Kidney epithelial cell (primary cell): ENCODE data around the gene MERTK. TPM values are rescaled to one million over a fixed set of nuclear protein-coding genes. Genes with fewer than 3 reads are reported as not detected.

ENCODE experiments used
- DNase-seq: peaks from one replicate; pipeline ENCODE4 v3.0.0-alpha.2; 2010; ENCODE audit warnings: low read depth
- H3K27me3 ChIP-seq: 2 replicates; pipeline ENCODE4 v1.6.0; 2011; ENCODE audit warnings: low read length; ENCODE audit not compliant: control insufficient read depth, insufficient read depth
- H3K36me3 ChIP-seq: 2 replicates; pipeline ENCODE4 v1.5.1; 2011; ENCODE audit warnings: low read length; ENCODE audit not compliant: control insufficient read depth, insufficient read depth
- H3K4me3 ChIP-seq: 2 replicates; pipeline ENCODE4 v1.5.1; 2011; ENCODE audit warnings: low read depth, mild to moderate bottlenecking, control low read depth, low read length
- total RNA-seq: library from RNA; depleted of rRNA; stranded (reverse); fragments of >200 nt; gene quantifications from 2 replicates; pipeline ENCODE4 v1.2.3, GENCODE V29; 2015
- TF ChIP-seq, protein P1 (sequence below): IDR thresholded peaks from 2 replicates; pipeline ENCODE4 v1.5.1; 2011; ENCODE audit warnings: mild to moderate bottlenecking, moderate library complexity, low read length, control low read depth, inconsistent platforms; ENCODE audit not compliant: insufficient read depth, poor library complexity, severe bottlenecking

The MERTK gene
- total RNA-seq, 1 donor from 2014 or later = 4.1 TPM

DNA sequence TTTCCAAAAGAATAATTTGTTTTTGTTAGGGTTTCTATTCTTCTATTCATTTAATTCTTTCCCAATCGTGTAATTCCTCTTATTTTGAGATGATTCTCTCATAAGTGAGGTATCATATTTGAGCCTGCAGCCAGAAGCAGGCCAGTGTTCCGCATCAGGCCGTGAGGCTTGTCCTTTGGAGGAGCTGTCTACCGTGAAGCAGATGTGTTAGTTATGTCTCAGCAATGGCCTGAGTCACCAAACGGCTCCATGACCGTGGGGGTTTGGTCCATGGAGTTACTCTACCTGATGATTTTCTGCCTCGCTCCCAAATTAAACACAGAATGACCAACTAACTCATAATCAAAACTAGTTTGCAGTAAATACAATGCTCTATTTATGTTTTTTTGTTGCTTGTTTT is 92.4 kb downstream of the MERTK start:
- TF ChIP-seq, protein P1, sequence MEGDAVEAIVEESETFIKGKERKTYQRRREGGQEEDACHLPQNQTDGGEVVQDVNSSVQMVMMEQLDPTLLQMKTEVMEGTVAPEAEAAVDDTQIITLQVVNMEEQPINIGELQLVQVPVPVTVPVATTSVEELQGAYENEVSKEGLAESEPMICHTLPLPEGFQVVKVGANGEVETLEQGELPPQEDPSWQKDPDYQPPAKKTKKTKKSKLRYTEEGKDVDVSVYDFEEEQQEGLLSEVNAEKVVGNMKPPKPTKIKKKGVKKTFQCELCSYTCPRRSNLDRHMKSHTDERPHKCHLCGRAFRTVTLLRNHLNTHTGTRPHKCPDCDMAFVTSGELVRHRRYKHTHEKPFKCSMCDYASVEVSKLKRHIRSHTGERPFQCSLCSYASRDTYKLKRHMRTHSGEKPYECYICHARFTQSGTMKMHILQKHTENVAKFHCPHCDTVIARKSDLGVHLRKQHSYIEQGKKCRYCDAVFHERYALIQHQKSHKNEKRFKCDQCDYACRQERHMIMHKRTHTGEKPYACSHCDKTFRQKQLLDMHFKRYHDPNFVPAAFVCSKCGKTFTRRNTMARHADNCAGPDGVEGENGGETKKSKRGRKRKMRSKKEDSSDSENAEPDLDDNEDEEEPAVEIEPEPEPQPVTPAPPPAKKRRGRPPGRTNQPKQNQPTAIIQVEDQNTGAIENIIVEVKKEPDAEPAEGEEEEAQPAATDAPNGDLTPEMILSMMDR = no peak

DNA sequence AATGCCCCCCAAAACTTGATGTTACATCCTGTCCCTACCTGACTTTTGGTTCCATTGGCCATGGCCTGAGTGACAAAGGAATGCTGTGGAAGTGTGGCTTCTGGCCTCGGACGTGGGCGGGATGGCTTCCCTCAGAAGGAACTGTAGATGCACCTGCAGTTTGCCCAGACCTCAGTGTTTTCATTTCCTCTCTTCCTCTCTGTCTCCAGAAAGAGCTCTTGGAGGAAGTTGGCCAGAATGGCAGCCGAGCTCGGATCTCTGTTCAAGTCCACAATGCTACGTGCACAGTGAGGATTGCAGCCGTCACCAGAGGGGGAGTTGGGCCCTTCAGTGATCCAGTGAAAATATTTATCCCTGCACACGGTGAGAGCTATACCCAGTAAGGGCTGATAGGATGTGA is 95.6 kb downstream of the MERTK start:
- H3K27me3 ChIP-seq = no peaks in the 10 kb centered on the region

More for the DNA sequence above, 92.4 kb downstream of the MERTK start:
- Histone ChIP-seq H3K4me3 (no peak overlapping the region), H3K27me3 (no peaks in the 10 kb centered on the region), H3K36me3 (no peaks in the 10 kb centered on the region)
- no peak for DNase-seq

DNA sequence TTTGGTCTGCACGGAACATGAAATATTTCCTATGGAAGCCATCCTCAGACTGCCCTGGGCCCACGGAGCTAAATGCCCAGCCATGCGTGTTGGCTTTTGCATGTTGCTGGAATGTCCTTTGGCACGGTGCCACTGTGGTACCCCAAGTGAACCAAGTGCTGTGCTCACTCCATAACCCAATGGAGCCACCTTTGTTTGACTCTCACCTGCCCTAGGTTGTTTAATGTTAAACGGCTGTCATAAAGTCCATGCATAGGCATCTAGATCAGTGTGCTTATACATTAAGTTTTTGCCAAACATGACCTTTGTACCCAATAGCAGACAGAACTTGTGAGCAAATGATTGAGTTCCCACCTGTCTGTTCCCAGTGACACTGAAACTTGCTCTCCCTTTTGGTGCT is 96.7 kb downstream of the MERTK start:
- Histone ChIP-seq H3K4me3 (no peak overlapping the region), H3K27me3 (no peaks in the 10 kb centered on the region), H3K36me3 (no peaks in the 10 kb centered on the region)
- no peak for DNase-seq
- TF ChIP-seq, protein P1 = no peak

More for the DNA sequence above, 95.6 kb downstream of the MERTK start:
- TF ChIP-seq, protein P1 = no peak
- no peak overlapping the region for H3K4me3 ChIP-seq
- no peak for DNase-seq
- H3K36me3 ChIP-seq = no peaks in the 10 kb centered on the region

DNA sequence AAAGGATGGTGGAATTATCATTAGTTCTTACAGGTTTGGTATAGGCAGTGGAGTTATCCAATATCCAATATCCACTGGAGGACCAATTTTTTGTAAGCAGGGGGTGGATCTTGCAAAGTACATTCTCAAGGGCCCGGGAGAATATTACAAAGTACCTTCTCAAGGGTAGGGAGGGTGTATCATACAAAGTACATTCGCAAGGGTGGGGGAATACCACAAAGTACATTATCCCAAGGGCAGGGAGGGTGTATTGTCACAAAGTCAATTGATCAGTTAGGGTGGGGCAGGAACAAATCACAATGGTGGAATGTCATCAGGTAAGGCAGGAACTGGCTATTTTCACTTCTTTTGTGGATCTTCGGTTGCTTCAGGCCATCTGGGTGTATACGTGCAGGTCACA is 101.4 kb downstream of the MERTK start:
- Histone ChIP-seq H3K4me3 (no peak overlapping the region), H3K36me3 (no peaks in the 10 kb centered on the region), H3K27me3 (no peaks in the 10 kb centered on the region)
- no peak for DNase-seq
- TF ChIP-seq, protein P1 = no peak

DNA sequence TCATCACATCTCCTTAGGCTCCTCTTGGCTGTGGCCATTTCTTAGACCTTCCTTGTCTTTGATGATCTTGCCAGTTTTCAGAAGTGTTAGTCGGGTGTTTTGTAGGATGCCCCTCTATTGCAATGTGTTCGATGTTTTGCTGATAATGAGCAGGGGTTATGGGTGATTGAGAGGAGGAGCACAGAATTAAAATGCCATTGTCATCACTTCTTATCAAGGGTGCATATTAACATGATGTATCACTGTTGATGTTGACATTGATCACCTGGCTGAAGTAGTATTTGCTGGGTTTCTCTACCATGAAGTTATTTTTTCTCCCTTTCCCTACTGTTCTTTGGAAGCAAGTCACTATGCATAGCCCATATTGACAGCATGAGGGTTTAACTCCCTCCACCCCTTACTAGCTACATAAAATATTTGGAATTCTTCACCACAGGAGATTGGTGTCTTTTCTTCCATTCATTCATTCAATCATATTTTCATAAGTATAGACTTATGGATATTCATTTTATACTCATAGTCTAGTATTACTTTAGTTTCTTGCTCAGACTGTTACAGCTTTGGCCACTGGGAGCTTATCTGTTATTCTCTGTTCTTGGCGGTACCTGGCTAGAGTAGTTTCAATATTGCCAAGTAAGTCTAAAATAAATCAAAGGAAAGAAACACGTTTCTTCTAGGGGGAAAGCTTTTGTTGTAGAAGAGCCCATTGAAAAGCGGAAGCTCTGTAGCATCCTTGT is 102.2 kb downstream of the MERTK start:
- Histone ChIP-seq H3K4me3 (no peak overlapping the region), H3K36me3 (no peaks in the 10 kb centered on the region), H3K27me3 (no peaks in the 10 kb centered on the region)
- DNase-seq = no peak
- TF ChIP-seq, protein P1 = no peak
